ENCODE measurements around the gene HDAC4.

DNA sequence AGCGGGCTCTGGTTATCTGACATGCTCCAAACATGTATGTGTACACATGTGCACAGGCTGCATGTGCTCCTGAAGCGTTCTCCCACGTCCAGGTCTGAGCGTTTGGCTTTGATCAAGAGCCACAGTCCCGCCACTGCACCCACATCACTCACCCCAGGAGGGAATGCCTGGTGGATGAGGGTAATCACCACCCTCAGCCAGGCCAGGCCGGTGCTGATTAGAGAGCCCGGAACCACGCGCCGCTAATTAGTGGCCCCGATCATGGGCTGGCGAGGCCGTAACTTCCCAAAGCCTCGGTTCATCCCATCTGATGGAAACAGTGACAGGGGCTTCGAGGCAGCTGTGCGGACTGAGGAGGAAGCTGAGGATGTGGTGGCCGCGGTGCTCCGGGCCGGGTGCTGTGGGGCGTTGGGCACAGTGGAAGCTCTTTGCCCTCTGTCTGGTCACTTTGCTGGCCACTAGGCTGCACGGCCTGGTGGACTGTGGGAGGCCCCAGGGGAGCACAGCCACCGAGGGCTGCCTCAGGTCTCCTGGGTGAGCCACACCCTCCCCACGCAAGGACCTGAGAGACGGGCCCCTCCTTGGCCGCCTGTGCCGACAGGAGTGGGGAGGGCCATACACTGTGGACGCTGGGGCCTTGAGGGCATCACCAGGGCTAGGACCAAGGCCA is 333.5 kb downstream of the HDAC4 start:
- no peak for TF ChIP-seq ZBTB7A (IDR thresholded peaks at IDR 0.05; ENCODE audit: low read depth)
- no peak for TF ChIP-seq CEBPB (IDR thresholded peaks at IDR 0.05)
- TF ChIP-seq FOXM1 (IDR thresholded peaks at IDR 0.05; ENCODE audit: borderline replicate concordance, low read depth) = no peak
- no peak for TF ChIP-seq YY1 (IDR thresholded peaks at IDR 0.05; ENCODE audit: low read depth)
- no peak for TF ChIP-seq RAD21 (IDR thresholded peaks at IDR 0.05; ENCODE audit: low read depth)
- TF ChIP-seq, protein P1, sequence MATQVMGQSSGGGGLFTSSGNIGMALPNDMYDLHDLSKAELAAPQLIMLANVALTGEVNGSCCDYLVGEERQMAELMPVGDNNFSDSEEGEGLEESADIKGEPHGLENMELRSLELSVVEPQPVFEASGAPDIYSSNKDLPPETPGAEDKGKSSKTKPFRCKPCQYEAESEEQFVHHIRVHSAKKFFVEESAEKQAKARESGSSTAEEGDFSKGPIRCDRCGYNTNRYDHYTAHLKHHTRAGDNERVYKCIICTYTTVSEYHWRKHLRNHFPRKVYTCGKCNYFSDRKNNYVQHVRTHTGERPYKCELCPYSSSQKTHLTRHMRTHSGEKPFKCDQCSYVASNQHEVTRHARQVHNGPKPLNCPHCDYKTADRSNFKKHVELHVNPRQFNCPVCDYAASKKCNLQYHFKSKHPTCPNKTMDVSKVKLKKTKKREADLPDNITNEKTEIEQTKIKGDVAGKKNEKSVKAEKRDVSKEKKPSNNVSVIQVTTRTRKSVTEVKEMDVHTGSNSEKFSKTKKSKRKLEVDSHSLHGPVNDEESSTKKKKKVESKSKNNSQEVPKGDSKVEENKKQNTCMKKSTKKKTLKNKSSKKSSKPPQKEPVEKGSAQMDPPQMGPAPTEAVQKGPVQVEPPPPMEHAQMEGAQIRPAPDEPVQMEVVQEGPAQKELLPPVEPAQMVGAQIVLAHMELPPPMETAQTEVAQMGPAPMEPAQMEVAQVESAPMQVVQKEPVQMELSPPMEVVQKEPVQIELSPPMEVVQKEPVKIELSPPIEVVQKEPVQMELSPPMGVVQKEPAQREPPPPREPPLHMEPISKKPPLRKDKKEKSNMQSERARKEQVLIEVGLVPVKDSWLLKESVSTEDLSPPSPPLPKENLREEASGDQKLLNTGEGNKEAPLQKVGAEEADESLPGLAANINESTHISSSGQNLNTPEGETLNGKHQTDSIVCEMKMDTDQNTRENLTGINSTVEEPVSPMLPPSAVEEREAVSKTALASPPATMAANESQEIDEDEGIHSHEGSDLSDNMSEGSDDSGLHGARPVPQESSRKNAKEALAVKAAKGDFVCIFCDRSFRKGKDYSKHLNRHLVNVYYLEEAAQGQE (IDR thresholded peaks at IDR 0.05; ENCODE audit: low read depth) = no peak
- TF ChIP-seq EGR1 (IDR thresholded peaks at IDR 0.05) = no peak
- no peak for TF ChIP-seq TAF1 (IDR thresholded peaks at IDR 0.05; ENCODE audit: low read depth)

Measured in Ishikawa (cell line).